GM12878 (cell line): Measurements from ENCODE around the gene ADAMTS1. TPM values are rescaled to one million over a fixed set of nuclear protein-coding genes. Genes with fewer than 3 reads are reported as not detected.

Experiments used
- ATAC-seq: fragments of 200-7000 bp; cut with Tn5 transposase; 3 replicates; pipeline ENCODE4 v1.9.1; 2020; ENCODE audit warnings: mild to moderate bottlenecking, moderate library complexity
- BruUV-seq: library from RNA; stranded (reverse); fragments of 400-500 nt; replicated peaks from 2 replicates; lab custom pipeline; 2021; lab: Mats Ljungman, UMichigan
- CTCF ChIA-PET: fragments of 300-600 bp; sonication (Branson Sonifier 250); formaldehyde crosslinking; extraction: SDS; loops from one replicate; lab custom pipeline; 2021; ENCODE audit warnings: inconsistent platforms; lab: Yijun Ruan, JAX
- POLR2A ChIA-PET: fragments of 350-600 bp; formaldehyde crosslinking; extraction: SDS; loops from one replicate; lab custom pipeline; 2021; ENCODE audit warnings: inconsistent platforms; lab: Charles Lee
- RAD21 ChIA-PET: fragments of 300-600 bp; sonication (Branson Sonifier 250); formaldehyde crosslinking; loops from one replicate; lab custom pipeline; 2023; ENCODE audit warnings: antibody characterized with exemption; ENCODE audit not compliant: unreplicated experiment; lab: Charles Lee
- SMC1A ChIA-PET: fragments of 300-600 bp; sonication (Branson Sonifier 250); formaldehyde crosslinking; loops from one replicate; lab custom pipeline; 2023; ENCODE audit not compliant: unreplicated experiment, uncharacterized antibody; lab: Charles Lee
- DNase-seq: peaks from one replicate; pipeline ENCODE4 v3.0.0-alpha.2; 2011; ENCODE audit warnings: low read depth, low spot score
- FAIRE-seq: peaks from 3 replicates; lab custom pipeline; 2011; peaks lifted over from hg19 to GRCh38; lab: Jason Lieb, UNC
- H2AFZ ChIP-seq: 2 replicates; pipeline ENCODE4 v1.6.0; 2011; ENCODE audit warnings: low read depth, low read length, control low read depth; ENCODE audit not compliant: control insufficient read depth
- H3K27ac ChIP-seq: 2 replicates; pipeline ENCODE4 v1.5.1; 2011; ENCODE audit warnings: control low read depth; ENCODE audit not compliant: control insufficient read depth, insufficient read depth
- H3K27me3 ChIP-seq, 2 experiments: replicated peaks in 1 of 2; 2 replicates each; pipeline versions ENCODE4 v1.6.0 to v1.6.1; 2011; ENCODE audit warnings: low read length in 1 of 2; ENCODE audit not compliant: control insufficient read depth in 2 of 2, insufficient read depth in 2 of 2
- H3K36me3 ChIP-seq, 2 experiments: 2 replicates each; pipeline ENCODE4 v1.5.1; 2011; ENCODE audit warnings: low read length in 1 of 2; ENCODE audit not compliant: control insufficient read depth in 2 of 2, insufficient read depth in 2 of 2
- H3K4me1 ChIP-seq: 2 replicates; pipeline ENCODE4 v1.6.1; 2011; ENCODE audit warnings: mild to moderate bottlenecking, low read length, moderate library complexity, mixed read lengths; ENCODE audit not compliant: control insufficient read depth, insufficient read depth
- H3K4me2 ChIP-seq: 2 replicates; pipeline ENCODE4 v1.6.0; 2011; ENCODE audit warnings: control low read depth; ENCODE audit not compliant: control insufficient read depth, insufficient read depth
- H3K4me3 ChIP-seq: fragments of 200-600 bp; sonication (generic); 2 replicates; pipeline ENCODE4 v1.5.1; 2016
- H3K79me2 ChIP-seq: 2 replicates; pipeline ENCODE4 v1.6.0; 2011; ENCODE audit warnings: low read length; ENCODE audit not compliant: control insufficient read depth, insufficient read depth
- H3K9ac ChIP-seq: 2 replicates; pipeline ENCODE4 v1.8.0; 2011; ENCODE audit warnings: low read length, control low read depth, mixed read lengths; ENCODE audit not compliant: control insufficient read depth, insufficient read depth
- H3K9me3 ChIP-seq: replicated peaks from 3 replicates; pipeline ENCODE4 v1.5.1; 2011; ENCODE audit warnings: mild to moderate bottlenecking, low read length; ENCODE audit not compliant: control insufficient read depth, insufficient read depth
- H4K20me1 ChIP-seq: 2 replicates; pipeline ENCODE4 v1.6.0; 2011; ENCODE audit not compliant: control insufficient read depth, insufficient read depth
- DPF2 ChIP-seq: fragments of 450-650 bp; IDR thresholded peaks from 2 replicates; pipeline ENCODE4 v1.6.1; 2017; ENCODE audit warnings: mild to moderate bottlenecking
- GATAD2B ChIP-seq: fragments of 450-650 bp; conservative IDR thresholded peaks from 2 replicates; pipeline ENCODE4 v1.6.1; 2017; ENCODE audit warnings: low read depth, mild to moderate bottlenecking, moderate library complexity
- HCFC1 ChIP-seq: fragments of 150-350 bp; IDR thresholded peaks from 2 replicates; pipeline ENCODE4 v1.6.1; 2014; ENCODE audit warnings: low read length
- HSF1 ChIP-seq: fragments of 150-350 bp; IDR thresholded peaks from 2 replicates; pipeline ENCODE4 v1.6.1; 2014; ENCODE audit warnings: mild to moderate bottlenecking, low read depth, low read length
- LARP7 ChIP-seq: fragments of 450-650 bp; IDR thresholded peaks from 2 replicates; pipeline ENCODE4 v1.6.1; 2017; ENCODE audit warnings: mild to moderate bottlenecking
- NR2C1 ChIP-seq: fragments of 450-650 bp; IDR thresholded peaks from 2 replicates; pipeline ENCODE4 v1.6.1; 2017; ENCODE audit warnings: antibody characterized with exemption, mild to moderate bottlenecking, moderate library complexity
- RB1 ChIP-seq: fragments of 450-650 bp; formaldehyde crosslinking; IDR thresholded peaks from 2 replicates; pipeline ENCODE4 v1.6.1; 2017; ENCODE audit warnings: mild to moderate bottlenecking, borderline replicate concordance
- SMAD1 ChIP-seq: fragments of 450-650 bp; IDR thresholded peaks from 2 replicates; pipeline ENCODE4 v1.6.1; 2018; ENCODE audit warnings: mild to moderate bottlenecking, low read depth; ENCODE audit not compliant: partially characterized antibody
- SUPT20H ChIP-seq: IDR thresholded peaks from 2 replicates; pipeline ENCODE4 v1.6.1; 2011; ENCODE audit warnings: low read depth, mild to moderate bottlenecking, low read length, moderate library complexity, borderline replicate concordance; ENCODE audit not compliant: control insufficient read depth
- TAF1 ChIP-seq: IDR thresholded peaks from 2 replicates; pipeline ENCODE4 v1.6.1; 2011; ENCODE audit warnings: mild to moderate bottlenecking, low read depth, low read length, borderline replicate concordance
- ZBTB4 ChIP-seq: fragments of 450-650 bp; formaldehyde crosslinking; IDR thresholded peaks from 2 replicates; pipeline ENCODE4 v1.4.0; 2022; ENCODE audit warnings: mild to moderate bottlenecking, moderate library complexity
- ZNF274 ChIP-seq: IDR thresholded peaks from one replicate; pipeline ENCODE4 v1.8.0; 2011; ENCODE audit not compliant: insufficient read length, insufficient read depth
- WGBS: methylation state at CpG from one replicate; pipeline ENCODE4 v1.1.6; 2016; ENCODE audit warnings: low lambda C conversion rate; ENCODE audit not compliant: insufficient replicate concordance, insufficient coverage; ENCODE audit errors: missing lambda C conversion rate; 5-methylcytosine and 5-hydroxymethylcytosine counted together
- in situ Hi-C: fragments of 300-500 bp; cut with MboI; formaldehyde crosslinking; loops from 9 replicates; pipeline ENCODE4 v1.14.3; 2018; ENCODE audit warnings: mixed read lengths
- intact Hi-C: fragments of 100-400 bp; cut with micrococcal nuclease; formaldehyde crosslinking; loops from one replicate; pipeline ENCODE4 v1.14.2; 2022; ENCODE audit not compliant: unreplicated experiment
- polyA plus RNA-seq, 11 experiments: library from polyadenylated mRNA; depleted of rRNA in 4 of 11; unstranded in 6 of 11; stranded (reverse) in 5 of 11; fragments of >200 nt; fragmentation: Nextera tagmentation in 4 of 11; fragmentation: Illumina TruSeq in 1 of 11; extraction: Ambion mirVana in 4 of 11; extraction: Trizol in 1 of 11; gene quantifications; 1 replicate in 1 of 11; 2 replicates in 10 of 11; pipeline versions ENCODE4 v1.2.1 to v1.2.3, GENCODE V29; 2011 to 2016; ENCODE audit warnings: inconsistent platforms in 2 of 11, missing spikeins in 2 of 11, low read depth in 1 of 11
- total RNA-seq, 4 experiments: library from RNA; depleted of rRNA in 3 of 4; stranded (reverse); fragments of >200 nt in 3 of 4; fragmentation: Illumina TruSeq in 1 of 4; extraction: Trizol in 1 of 4; gene quantifications; 2 replicates each; pipeline versions ENCODE4 v1.2.1 to v1.2.3, GENCODE V29; 2013 to 2021
- TF ChIP-seq, protein P1 (sequence below): fragments of 450-650 bp; IDR thresholded peaks from 2 replicates; pipeline ENCODE4 v1.6.1; 2014; ENCODE audit warnings: mild to moderate bottlenecking
- TF ChIP-seq, protein P2 (sequence below): IDR thresholded peaks from 2 replicates; pipeline ENCODE4 v1.6.1; 2011; ENCODE audit warnings: borderline replicate concordance, low read depth, mild to moderate bottlenecking, moderate library complexity, low read length; ENCODE audit not compliant: insufficient read depth, poor library complexity, severe bottlenecking
- TF ChIP-seq, protein P3 (sequence below): IDR thresholded peaks from 2 replicates; pipeline ENCODE4 v1.6.1; 2011; ENCODE audit warnings: low read depth, mild to moderate bottlenecking, low read length, moderate library complexity, borderline replicate concordance; ENCODE audit errors: extremely low read depth

The ADAMTS1 gene
- total and polyA plus RNA-seq, 10 of the 15 experiments (the other 5 are each of a cell fraction or from before 2014, with no cell fraction given): 0.06 to 0.21 (median 0.08) TPM; not detected in 6

- H3K9me3 ChIP-seq: no peaks in the 10 kb centered on the region
- intact Hi-C loops (no loop called here), in situ Hi-C loops (no loop called here)
- H3K36me3 ChIP-seq: no peaks in the 10 kb centered on the region
- no peaks in the 10 kb centered on the region for H4K20me1 ChIP-seq
- DNase-seq (no peak), ATAC-seq (no peak), FAIRE-seq (no peak)
- BruUV-seq: no TSS peak
- H3K27me3 ChIP-seq: no peaks in the 10 kb centered on the region
- TF ChIP-seq HCFC1 (no peak), RB1 (no peak), NR2C1 (no peak), LARP7 (no peak), DPF2 (no peak), SMAD1 (no peak), SUPT20H (no peak), ZBTB4 (CRISPR knock-in tag) (no peak), TAF1 (no peak), ZNF274 (no peak), HSF1 (no peak), GATAD2B (no peak)
- TF ChIP-seq, protein P1, sequence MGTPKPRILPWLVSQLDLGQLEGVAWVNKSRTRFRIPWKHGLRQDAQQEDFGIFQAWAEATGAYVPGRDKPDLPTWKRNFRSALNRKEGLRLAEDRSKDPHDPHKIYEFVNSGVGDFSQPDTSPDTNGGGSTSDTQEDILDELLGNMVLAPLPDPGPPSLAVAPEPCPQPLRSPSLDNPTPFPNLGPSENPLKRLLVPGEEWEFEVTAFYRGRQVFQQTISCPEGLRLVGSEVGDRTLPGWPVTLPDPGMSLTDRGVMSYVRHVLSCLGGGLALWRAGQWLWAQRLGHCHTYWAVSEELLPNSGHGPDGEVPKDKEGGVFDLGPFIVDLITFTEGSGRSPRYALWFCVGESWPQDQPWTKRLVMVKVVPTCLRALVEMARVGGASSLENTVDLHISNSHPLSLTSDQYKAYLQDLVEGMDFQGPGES: no peak
- TF ChIP-seq, protein P2, sequence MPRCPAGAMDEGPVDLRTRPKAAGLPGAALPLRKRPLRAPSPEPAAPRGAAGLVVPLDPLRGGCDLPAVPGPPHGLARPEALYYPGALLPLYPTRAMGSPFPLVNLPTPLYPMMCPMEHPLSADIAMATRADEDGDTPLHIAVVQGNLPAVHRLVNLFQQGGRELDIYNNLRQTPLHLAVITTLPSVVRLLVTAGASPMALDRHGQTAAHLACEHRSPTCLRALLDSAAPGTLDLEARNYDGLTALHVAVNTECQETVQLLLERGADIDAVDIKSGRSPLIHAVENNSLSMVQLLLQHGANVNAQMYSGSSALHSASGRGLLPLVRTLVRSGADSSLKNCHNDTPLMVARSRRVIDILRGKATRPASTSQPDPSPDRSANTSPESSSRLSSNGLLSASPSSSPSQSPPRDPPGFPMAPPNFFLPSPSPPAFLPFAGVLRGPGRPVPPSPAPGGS: no peak
- TF ChIP-seq, protein P3, sequence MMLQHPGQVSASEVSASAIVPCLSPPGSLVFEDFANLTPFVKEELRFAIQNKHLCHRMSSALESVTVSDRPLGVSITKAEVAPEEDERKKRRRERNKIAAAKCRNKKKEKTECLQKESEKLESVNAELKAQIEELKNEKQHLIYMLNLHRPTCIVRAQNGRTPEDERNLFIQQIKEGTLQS: no peak
- no peak overlapping the region for H2AFZ ChIP-seq
- H3K27ac ChIP-seq: no peak overlapping the region
- 25% methylated on average over 5 of the region's 5 CpGs for WGBS
- H3K79me2 ChIP-seq: no peaks in the 10 kb centered on the region
- H3K4me3 ChIP-seq: no peak overlapping the region
- H3K9ac ChIP-seq: no peak overlapping the region
- ChIA-PET POLR2A (no interaction called here), RAD21 (no interaction called here), SMC1A (no interaction called here), CTCF (no interaction called here)
- no peak overlapping the region for H3K4me2 ChIP-seq
- H3K4me1 ChIP-seq: no peaks in the 10 kb centered on the region
These were observed 38.4 kb downstream of the ADAMTS1 start for GRCh38 chr21:26806801-26807295.
